BE2C (cell line): ENCODE measurements around the gene AP2S1. TPM values are rescaled to one million over a fixed set of nuclear protein-coding genes. Genes with fewer than 3 reads are reported as not detected.

Source experiments
- DNase-seq: peaks from one replicate; pipeline ENCODE4 v3.0.0-alpha.2; 2020
- H3K27me3 ChIP-seq: fragments of 250-450 bp; sonication (Bioruptor Pico); 2 replicates; pipeline ENCODE4 v1.5.1; 2020; ENCODE audit warnings: mild to moderate bottlenecking
- H3K36me3 ChIP-seq: fragments of 250-450 bp; sonication (Bioruptor Pico); 2 replicates; pipeline ENCODE4 v1.5.1; 2020; ENCODE audit warnings: mild to moderate bottlenecking
- H3K4me1 ChIP-seq: fragments of 250-450 bp; sonication (Bioruptor Pico); 2 replicates; pipeline ENCODE4 v1.5.1; 2020
- H3K4me3 ChIP-seq: 2 replicates; pipeline ENCODE4 v1.5.1; 2011; ENCODE audit warnings: low read depth, low read length
- H3K9me3 ChIP-seq: fragments of 250-450 bp; sonication (Bioruptor Pico); 2 replicates; pipeline ENCODE4 v1.5.1; 2020
- polyA plus RNA-seq: library from polyadenylated mRNA; unstranded; fragments of >200 nt; gene quantifications from one replicate; pipeline ENCODE4 v1.2.1, GENCODE V29; 2012; ENCODE audit warnings: low read depth, missing spikeins; ENCODE audit not compliant: insufficient read length, insufficient read depth
- TF ChIP-seq, protein P1 (sequence below): IDR thresholded peaks from 2 replicates; pipeline ENCODE4 v1.5.1; 2012; ENCODE audit warnings: mild to moderate bottlenecking, low read depth, low read length

Gene AP2S1
- polyA plus RNA-seq, result 195 TPM

DNA sequence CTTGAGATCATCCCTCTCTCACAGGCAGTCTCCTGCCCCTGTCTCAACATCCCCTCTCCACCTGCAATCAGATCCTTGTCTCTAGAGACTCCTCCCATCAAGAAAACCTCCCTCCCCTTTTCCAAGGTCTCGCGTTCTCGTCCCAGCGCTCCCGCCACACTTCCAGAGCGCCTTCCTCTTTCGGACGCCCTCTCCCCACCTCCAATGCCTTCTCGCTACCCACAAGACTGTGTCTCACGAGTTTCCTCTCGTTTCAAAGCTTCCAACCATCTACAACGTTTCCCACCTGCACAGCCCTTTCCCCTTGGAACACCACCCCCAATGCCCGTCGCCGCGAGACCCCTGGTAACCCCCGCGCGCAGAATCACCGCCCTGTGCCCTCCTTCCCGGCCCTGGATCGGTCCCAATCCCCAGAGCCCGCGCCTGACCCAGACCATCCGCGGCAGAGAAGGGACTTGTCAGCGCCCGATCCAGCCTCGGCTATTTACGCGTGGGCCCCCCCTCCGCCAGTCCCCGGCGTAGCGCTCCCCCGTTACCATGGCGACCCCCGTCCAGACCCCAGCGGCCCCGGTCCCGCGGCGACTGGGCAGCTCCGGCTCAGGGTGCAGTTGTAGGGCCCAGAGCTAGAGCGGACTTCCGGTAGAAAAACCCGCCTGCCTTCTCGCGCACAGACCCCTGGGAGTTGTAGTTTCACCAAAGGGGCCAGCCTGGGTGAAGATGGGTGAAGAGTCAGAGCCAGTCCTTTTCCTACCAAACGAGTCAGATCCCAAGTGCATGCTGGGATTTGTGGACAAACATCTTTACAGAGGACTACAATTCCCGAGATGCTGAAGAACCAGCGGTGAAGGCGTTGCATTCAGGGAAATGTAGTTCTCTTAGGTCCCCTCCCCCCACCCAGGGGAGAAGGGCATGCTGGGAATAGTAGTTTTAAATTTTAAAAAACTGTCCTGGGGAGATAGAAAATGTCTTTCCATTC lies at the start of gene AP2S1:
Gene AP2S1 (minus strand): TSS at position 619 of the 976 bp plus-strand sequence. CDS start 80 bp downstream, at position 539.
- H3K36me3 ChIP-seq, result no peaks in the 10 kb centered on the region
- H3K27me3 ChIP-seq, result no peaks in the 10 kb centered on the region
- peak; percentile 98 for DNase-seq
- TF ChIP-seq, protein P1, sequence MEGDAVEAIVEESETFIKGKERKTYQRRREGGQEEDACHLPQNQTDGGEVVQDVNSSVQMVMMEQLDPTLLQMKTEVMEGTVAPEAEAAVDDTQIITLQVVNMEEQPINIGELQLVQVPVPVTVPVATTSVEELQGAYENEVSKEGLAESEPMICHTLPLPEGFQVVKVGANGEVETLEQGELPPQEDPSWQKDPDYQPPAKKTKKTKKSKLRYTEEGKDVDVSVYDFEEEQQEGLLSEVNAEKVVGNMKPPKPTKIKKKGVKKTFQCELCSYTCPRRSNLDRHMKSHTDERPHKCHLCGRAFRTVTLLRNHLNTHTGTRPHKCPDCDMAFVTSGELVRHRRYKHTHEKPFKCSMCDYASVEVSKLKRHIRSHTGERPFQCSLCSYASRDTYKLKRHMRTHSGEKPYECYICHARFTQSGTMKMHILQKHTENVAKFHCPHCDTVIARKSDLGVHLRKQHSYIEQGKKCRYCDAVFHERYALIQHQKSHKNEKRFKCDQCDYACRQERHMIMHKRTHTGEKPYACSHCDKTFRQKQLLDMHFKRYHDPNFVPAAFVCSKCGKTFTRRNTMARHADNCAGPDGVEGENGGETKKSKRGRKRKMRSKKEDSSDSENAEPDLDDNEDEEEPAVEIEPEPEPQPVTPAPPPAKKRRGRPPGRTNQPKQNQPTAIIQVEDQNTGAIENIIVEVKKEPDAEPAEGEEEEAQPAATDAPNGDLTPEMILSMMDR, result no peak
- no peaks in the 10 kb centered on the region for H3K4me1 ChIP-seq
- no peaks in the 10 kb centered on the region for H3K9me3 ChIP-seq
- peak within 1 kb of the TSS; percentile 96 for H3K4me3 ChIP-seq

DNA sequence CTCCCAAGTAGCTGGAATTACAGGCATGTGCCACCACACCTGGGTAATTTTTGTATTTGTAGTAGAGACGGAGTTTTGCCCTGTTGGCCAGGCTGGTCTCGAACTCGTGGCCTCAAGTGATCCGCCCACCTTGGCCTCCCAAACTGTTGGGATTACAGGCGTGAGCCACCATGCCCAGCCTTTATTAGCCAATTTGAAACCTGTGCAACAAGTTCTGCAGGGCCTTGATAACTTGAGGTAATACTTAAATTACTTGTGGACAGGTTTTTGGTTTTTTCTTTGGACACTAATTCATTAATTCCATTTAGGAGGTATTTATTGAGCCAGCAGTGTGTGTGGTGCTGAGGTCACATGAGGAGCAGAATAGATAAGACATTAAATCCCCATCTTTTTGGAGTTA lies 49.7 kb upstream of the AP2S1 start:
- Histone ChIP-seq H3K9me3 (no peaks in the 10 kb centered on the region), H3K4me3 (no peak overlapping the region), H3K36me3 (no peaks in the 10 kb centered on the region), H3K27me3 (no peaks in the 10 kb centered on the region), H3K4me1 (peaks cover 13% of the 10 kb centered on the region)
- no peak for DNase-seq
- TF ChIP-seq, protein P1, result no peak

DNA sequence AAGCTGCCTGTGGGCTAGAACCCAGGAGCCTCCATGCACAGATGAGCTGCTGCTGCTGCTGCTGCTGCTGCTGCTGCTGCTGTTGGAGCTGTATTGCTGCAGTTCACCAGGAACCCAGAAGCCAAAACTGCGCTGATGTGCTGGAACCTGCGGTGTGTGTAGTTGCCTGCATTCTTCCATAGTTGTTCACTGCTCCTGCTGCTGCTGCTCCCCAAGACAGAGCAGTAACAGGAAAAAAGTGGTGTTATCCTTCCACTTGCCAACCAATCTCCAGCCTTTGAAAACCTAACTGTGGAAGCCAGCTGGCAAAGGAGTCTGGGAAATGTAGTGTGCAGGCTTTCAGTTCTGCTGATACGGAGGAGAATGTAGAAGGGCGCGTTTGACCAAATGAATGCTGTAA lies 48.1 kb upstream of the AP2S1 start:
- Histone ChIP-seq H3K36me3 (no peaks in the 10 kb centered on the region), H3K9me3 (no peaks in the 10 kb centered on the region), H3K27me3 (no peaks in the 10 kb centered on the region), H3K4me1 (peaks cover 7% of the 10 kb centered on the region), H3K4me3 (no peak overlapping the region)
- TF ChIP-seq, protein P1, result no peak
- no peak for DNase-seq

DNA sequence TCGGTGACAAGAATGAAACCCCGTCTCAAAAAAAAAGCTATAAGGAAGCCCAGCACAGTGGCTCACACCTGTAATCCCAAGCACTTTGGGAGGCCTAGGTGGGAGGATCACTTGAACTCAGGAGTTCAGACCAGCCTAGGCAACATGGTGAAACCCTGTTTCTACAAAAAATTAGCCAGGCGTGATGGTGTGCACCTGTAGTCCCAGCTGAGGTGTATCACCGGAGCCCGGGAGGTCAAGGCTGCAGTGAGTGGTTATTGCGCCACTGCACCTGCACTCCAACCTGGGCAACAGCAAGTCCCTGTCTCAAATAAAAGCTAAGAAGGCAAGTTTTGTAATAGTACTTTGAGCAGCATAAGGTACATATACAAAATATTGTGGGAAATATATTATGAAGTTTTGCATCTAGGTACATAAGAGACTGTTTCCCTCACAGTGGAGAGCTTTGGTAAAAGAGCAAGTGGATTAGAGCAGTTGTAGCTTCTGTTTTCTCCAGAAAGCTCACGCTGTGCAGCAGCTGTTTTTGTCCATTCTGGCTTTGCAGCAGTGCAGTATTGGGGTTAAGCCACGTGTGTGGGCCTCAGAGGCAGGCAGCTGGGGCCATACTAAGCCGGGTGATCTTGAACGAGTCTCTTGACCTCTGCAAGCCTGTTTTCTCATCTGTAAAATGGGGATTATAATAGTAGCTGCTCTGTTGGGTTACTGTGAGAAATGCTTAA lies 45.6 kb upstream of the AP2S1 start:
- no peaks in the 10 kb centered on the region for H3K9me3 ChIP-seq
- peaks cover 3% of the 10 kb centered on the region; the same call in 1 of the 2 replicates for H3K36me3 ChIP-seq
- TF ChIP-seq, protein P1, result no peak
- H3K27me3 ChIP-seq, result no peaks in the 10 kb centered on the region
- no peaks in the 10 kb centered on the region; the same call in 1 of the 2 replicates for H3K4me1 ChIP-seq
- no peak overlapping the region for H3K4me3 ChIP-seq
- DNase-seq, result no peak

DNA sequence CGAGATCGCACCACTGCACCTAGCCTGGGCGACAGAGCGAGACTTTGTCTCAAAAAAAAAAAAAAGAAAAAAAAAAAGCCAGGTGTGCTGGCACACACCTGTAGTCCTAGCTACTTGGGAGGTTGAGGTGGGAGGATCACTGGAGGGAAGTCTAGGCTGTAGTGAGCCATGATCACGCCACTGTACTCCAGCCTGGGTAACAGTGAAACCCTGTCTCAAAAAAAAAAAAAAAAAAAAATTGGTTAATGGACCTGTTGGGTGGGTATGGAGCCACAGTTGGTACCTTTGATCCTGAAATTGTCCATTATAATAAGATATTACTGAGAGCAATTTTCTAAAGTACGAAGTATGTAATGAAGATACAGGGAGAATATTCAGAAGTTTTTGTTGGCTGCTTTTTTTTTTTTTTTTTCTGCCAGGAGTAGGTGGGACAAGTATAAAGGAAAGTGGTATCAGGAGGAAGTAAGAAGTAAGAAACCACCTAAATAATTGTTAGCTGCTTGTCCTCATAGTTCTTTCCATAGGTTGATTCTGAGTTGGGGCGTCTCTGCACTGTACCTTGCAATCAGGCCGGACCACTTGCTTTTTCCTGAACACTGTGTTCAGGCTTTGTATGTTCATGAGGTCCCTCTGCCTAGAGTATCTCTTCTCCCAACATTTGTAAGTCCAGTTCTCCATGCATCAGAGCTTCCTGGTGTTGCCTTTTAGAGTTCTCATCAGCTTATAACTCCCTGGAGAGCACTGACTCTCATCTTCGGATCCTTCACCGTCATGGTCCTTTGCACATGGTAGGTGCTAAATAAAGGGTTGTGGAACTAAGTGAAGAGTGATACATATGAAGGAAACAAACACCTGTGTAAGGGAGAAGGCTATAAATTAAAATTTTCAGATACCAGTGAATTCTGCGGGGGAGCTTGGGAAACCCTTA lies 41.9 kb upstream of the AP2S1 start:
- Histone ChIP-seq H3K36me3 (peaks cover 3% of the 10 kb centered on the region; the same call in 1 of the 2 replicates), H3K4me1 (peaks cover 7% of the 10 kb centered on the region; the same call in 1 of the 2 replicates), H3K9me3 (no peaks in the 10 kb centered on the region), H3K4me3 (no peak overlapping the region), H3K27me3 (no peaks in the 10 kb centered on the region)
- TF ChIP-seq, protein P1, result no peak
- DNase-seq, result no peak
